Measurements from ENCODE around the gene PSD2.

PSD2 gene

GRCh38 chr5:139875957-139876356, 80.3 kb downstream of the PSD2 start:
- no peak overlapping the region for H3K27ac ChIP-seq
- TF ChIP-seq ZFX (IDR thresholded peaks at IDR 0.05) (no peak), CTCF (conservative IDR thresholded peaks at IDR 0.05) (no peak)

GRCh38 chr5:139877129-139877597, 81.6 kb downstream of the PSD2 start:
- H3K27ac ChIP-seq: no peak overlapping the region
- TF ChIP-seq CTCF (conservative IDR thresholded peaks at IDR 0.05): no peak
- TF ChIP-seq ZFX (IDR thresholded peaks at IDR 0.05): no peak

- TF ChIP-seq CTCF (conservative IDR thresholded peaks at IDR 0.05) (no peak), ZFX (IDR thresholded peaks at IDR 0.05) (no peak)
- no peak overlapping the region for H3K27ac ChIP-seq
These were observed 82.5 kb downstream of the PSD2 start for GRCh38 chr5:139878093-139878492.

GRCh38 chr5:139880416-139881142, 85.0 kb downstream of the PSD2 start:
- no peak overlapping the region for H3K27ac ChIP-seq
- TF ChIP-seq CTCF (conservative IDR thresholded peaks at IDR 0.05): no peak
- no peak for TF ChIP-seq ZFX (IDR thresholded peaks at IDR 0.05)

GRCh38 chr5:139881143-139881733, 85.6 kb downstream of the PSD2 start:
- no peak overlapping the region for H3K27ac ChIP-seq
- TF ChIP-seq ZFX (IDR thresholded peaks at IDR 0.05) (no peak), CTCF (conservative IDR thresholded peaks at IDR 0.05) (no peak)

GRCh38 chr5:139882316-139882715, 86.7 kb downstream of the PSD2 start:
- no peak for TF ChIP-seq CTCF (conservative IDR thresholded peaks at IDR 0.05)
- TF ChIP-seq ZFX (IDR thresholded peaks at IDR 0.05): no peak
- no peak overlapping the region for H3K27ac ChIP-seq

- no peak overlapping the region for H3K27ac ChIP-seq
- TF ChIP-seq ZFX (IDR thresholded peaks at IDR 0.05): no peak
- no peak for TF ChIP-seq CTCF (conservative IDR thresholded peaks at IDR 0.05)
These were observed 87.4 kb downstream of the PSD2 start for GRCh38 chr5:139882961-139883539.

Measured in C4-2B (cell line).